Measurements from ENCODE around the gene PGGT1B.

- no peak for TF ChIP-seq EP300 (IDR thresholded peaks at IDR 0.05)
- no peak for TF ChIP-seq POLR2AphosphoS5 (IDR thresholded peaks at IDR 0.05)
- no peak for TF ChIP-seq POLR2A (IDR thresholded peaks at IDR 0.05)
- no peak for TF ChIP-seq CTCF (IDR thresholded peaks at IDR 0.05)
Measured at GRCh38 chr5:115267617-115268016, 4.9 kb upstream of the PGGT1B start.

All from sigmoid colon (tissue), 4 donors.